ENCODE measurements around the gene MYO1B.
"Not testable (repeated sequence)": the region's sequence is repeated elsewhere in the genome, so short reads cannot be mapped to it uniquely, and the experiment has no call there.

MYO1B gene

GRCh38 chr2:191415858-191416257 is 170.7 kb downstream of the MYO1B start:
- DNase-seq = no peak

- DNase-seq = no peak
Observed at GRCh38 chr2:191417746-191418145, 172.5 kb downstream of the MYO1B start.

- no peak for DNase-seq
Observed at GRCh38 chr2:191421950-191422349, 176.7 kb downstream of the MYO1B start.

DNA sequence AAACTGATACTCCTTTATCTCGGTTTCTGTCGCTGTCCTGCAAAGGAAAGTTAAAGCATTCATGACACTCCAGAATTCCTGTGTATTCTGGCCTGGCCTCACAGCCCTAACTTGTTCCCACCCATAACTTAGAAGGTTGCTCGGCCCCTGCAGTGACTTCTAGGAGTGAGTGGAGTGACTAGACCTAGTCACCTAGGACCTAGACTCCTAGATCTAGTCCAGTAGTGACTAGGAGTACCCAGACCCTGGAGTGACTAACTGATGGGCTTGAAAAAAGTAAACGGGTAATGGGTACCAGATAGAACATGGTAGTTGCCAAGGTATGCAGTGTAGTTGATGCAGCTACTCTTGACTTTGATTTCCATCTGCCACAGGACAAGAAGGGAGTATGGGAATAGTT is 181.8 kb downstream of the MYO1B start:
- DNase-seq = no peak

- no peak for DNase-seq
Observed at GRCh38 chr2:191428141-191428540, 182.9 kb downstream of the MYO1B start.

GRCh38 chr2:191430476-191430875 is 185.3 kb downstream of the MYO1B start:
- no peak for DNase-seq

GRCh38 chr2:191432121-191432520 is 186.9 kb downstream of the MYO1B start:
- no peak for DNase-seq

DNA sequence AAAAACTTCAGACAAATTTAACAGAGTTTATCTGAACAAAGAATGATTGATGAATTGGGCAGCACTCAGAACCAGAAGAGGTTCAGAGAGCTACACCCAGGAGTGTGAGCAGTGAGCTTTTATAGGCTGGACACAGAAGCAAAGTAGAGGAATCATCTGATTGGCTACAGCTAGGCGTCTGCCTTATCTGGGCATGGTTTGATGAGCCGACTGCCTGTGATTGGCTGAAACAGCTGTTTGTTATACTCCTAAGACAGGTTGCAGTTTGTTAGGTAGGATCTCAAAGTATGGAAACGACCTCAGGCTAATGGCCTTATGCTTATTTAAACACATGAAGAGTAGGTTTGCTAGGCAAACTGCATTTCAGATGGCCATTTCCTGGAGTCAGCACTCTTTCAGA is 188.9 kb downstream of the MYO1B start:
- no peak for DNase-seq

GRCh38 chr2:191435141-191435540 is 189.9 kb downstream of the MYO1B start:
- DNase-seq = no peak

- no peak for DNase-seq
Observed at GRCh38 chr2:191436368-191437055, 191.3 kb downstream of the MYO1B start.

DNA sequence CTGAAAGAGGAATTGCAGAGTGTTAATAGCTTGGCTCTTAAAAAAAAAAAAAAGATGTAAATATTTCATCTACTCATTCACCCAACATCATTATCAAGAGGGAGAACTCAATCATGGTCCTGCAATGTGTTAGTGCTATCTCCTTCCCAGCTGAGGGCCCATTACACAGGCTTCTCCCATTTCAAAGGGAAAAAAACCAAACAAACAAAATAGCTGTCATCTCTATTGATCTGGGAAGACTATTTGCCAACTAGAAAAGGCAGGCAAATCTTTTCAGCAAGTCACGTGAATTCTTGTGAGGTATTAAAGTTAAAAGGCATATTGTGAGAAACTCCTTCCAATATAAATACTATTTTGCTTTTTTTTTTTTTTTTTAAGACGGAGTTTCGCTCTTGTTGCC is 194.3 kb downstream of the MYO1B start:
- no peak for DNase-seq

DNA sequence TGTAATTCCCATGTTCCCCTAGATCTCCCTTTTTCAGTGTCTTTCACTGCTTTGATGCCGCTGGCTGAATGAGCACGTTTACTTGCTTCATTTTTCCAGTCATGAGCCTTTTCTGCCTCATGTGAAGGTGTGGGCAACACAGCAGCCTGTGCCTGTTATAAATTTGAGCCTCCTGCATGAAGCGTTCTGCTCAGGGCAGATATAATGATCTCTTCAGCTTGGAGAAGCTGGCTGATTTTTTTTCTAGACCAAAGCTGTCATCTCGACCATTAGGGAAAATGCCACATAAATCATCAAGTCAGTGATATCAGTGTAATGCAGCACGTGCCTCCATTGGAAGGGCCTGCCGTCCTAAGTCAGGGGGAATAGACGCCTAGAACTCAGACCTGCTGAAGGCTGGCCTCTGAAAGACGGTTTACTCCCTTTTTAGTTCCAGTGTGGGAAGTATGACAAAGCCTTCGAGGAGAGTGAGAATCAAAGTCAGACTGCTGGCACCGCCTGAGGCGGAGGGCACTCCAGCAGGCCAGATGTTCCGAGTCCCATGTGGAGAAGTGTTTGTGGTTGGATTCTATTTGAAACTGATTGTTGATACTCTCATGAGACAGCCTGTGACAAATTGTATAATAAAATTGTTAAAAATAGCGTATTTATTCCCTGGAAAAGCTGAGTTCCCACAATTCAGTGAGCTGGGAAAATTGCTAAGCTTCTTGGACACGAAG is 196.5 kb downstream of the MYO1B start:
- no peak for DNase-seq

- DNase-seq = no peak
Observed at GRCh38 chr2:191443446-191443845, 198.2 kb downstream of the MYO1B start.

DNA sequence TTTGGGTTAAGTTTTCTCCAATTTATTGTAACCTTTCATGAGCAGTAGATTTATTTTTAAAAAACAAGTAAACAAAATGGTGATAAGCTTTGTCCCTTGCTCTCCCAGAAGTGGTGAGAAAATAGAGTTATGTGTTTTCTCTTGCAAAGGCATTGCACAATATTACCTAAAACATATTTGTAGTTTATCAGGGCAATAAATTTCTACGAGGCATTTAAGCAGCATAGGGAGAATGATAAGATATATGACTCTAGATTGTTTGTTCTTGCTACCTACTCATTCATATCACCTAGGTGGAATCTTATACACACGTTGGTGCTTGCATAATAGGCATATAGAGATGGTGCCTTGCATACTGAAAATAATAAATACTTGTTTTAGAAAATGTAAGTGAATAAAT is 201.7 kb downstream of the MYO1B start:
- DNase-seq = no peak

- no peak for DNase-seq
Observed at GRCh38 chr2:191451116-191451515, 205.9 kb downstream of the MYO1B start.

DNA sequence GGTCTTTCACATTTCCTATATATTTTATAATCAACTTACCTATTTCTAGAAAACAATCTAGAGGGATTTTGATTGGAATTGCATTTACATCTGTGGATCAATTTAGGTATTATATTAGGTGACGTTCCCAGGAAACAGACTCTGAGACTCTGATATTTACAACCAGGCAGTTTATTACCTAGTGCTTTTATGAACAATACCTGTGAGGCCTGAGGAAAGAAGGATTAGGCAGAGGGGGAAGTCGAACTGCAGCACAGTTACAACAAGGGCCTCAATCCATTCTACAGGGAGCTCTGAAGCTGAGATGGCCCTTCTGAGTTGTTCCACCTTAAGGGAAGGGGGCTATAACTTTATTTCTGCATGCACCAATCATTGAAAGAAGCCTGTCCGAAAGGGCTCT is 206.9 kb downstream of the MYO1B start:
- no peak for DNase-seq

DNA sequence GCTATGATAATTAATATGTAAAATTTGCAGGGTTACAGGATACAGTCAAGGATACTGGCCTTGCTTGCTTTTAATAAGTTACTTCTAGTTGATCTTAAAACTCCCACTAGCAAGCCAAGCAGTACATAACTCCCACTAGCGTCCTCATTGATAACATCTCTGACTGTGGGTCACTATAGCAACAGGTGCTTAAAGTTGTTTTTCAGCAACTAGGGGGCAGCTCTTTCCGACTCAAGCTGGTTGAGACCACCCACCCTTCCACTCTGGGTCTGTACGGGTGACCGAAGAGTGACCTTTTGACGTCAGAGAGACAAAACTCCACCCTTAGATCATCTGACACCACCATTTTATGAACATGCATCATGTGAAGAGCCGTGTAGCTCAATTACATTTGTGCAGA is 208.6 kb downstream of the MYO1B start:
- DNase-seq = no peak

GRCh38 chr2:191456506-191456905 is 211.3 kb downstream of the MYO1B start:
- DNase-seq = not testable (repeated sequence)

- DNase-seq = no peak
Observed at GRCh38 chr2:191459158-191459557, 214.0 kb downstream of the MYO1B start.

DNA sequence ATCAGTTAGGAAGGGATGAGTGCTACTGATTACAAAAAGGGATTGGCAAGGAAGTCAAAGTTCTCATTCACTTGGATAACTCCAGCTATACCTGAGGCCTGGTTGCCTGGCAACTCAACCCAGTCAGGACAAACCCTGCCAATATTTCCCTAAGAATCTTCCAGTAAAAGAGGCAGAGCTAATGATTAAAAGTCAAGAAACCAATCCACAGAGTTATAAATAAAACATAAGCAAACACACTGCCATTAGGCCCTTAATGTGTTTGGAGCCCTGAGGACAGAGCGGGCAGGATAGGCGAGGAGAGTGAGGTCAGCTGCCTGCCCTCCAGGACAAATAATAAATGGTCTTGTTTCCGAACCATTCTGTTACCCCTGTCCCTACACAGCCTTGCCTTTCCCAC is 217.2 kb downstream of the MYO1B start:
- DNase-seq = no peak

- DNase-seq = no peak
Observed at GRCh38 chr2:191463790-191464189, 218.6 kb downstream of the MYO1B start.

- DNase-seq = no peak
Observed at GRCh38 chr2:191465766-191466420, 220.7 kb downstream of the MYO1B start.

DNA sequence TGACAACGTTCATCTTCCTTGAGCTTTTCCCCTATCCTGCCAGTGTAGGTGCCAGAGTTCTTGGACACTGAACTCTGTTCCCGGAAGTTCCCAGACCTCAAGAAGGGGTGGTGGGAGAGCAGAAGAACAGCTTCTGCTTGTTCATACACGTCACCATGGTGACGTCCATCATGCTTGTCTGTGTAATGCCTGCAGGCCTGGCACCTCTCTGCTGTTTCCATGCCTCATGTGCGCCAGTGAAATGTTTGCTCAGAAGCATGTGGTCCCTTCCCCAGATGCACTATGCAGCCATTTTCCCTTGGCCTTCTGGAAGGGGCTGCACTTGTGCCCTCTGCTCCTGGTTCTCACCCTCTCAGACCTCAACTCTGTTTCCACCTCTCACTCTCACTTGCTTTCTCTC is 221.9 kb downstream of the MYO1B start:
- DNase-seq = no peak

DNA sequence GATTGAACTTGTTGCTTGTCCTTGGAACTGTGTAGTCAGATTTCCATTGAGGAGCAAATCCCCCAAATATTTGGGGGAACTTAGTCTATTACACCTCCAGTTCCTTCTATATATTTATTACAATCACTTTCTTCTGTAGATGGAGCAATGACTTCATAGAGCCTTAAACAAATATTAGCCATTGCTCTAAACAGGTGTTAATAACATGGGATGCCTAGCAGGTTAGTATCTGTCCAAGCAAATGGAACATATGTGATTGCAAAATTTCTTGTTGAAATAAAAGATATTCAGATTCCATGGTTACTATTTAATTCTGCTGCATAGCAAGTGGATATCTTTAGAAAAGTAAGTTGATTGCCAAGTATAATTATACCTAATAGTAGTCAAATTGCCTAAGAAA is 225.1 kb downstream of the MYO1B start:
- no peak for DNase-seq
